PC-3 (cell line): ENCODE measurements around the gene TARP.
A peak's percentile ranks its signal among the peaks of the same experiment; 100 is the strongest.

Experiments
- ATAC-seq: fragments of 200-7000 bp; cut with Tn5 transposase; 2 replicates; pipeline ENCODE4 v1.9.1; 2020; ENCODE audit warnings: mild to moderate bottlenecking, moderate library complexity
- BruUV-seq: library from RNA; stranded (reverse); fragments of 400-500 nt; replicated peaks from 2 replicates; lab custom pipeline; 2021; lab: Mats Ljungman, UMichigan
- CTCF ChIA-PET: fragments of 300-600 bp; sonication (Branson Sonifier 250); formaldehyde crosslinking; loops from one replicate; lab custom pipeline; 2022; ENCODE audit warnings: antibody characterized with exemption; lab: Charles Lee
- POLR2A ChIA-PET: fragments of 300-600 bp; sonication (Branson Sonifier 250); formaldehyde crosslinking; loops from one replicate; lab custom pipeline; 2022; ENCODE audit warnings: antibody characterized with exemption; ENCODE audit not compliant: unreplicated experiment; lab: Charles Lee
- DNase-seq: peaks from one replicate; pipeline ENCODE4 v3.0.0-alpha.2; 2015
- H2AFZ ChIP-seq: fragments of 300-600 bp; sonication (generic); 2 replicates; pipeline ENCODE4 v1.6.0; 2016; ENCODE audit warnings: antibody characterized with exemption, low read length
- H3F3A ChIP-seq: fragments of 300-600 bp; sonication (generic); one replicate; pipeline ENCODE4 v1.6.0; 2017; ENCODE audit warnings: antibody characterized with exemption, low read length, control low read depth, mild to moderate bottlenecking; ENCODE audit not compliant: unreplicated experiment
- H3K27ac ChIP-seq: fragments of 300-600 bp; sonication (generic); 2 replicates; pipeline ENCODE4 v1.5.1; 2016; ENCODE audit warnings: mild to moderate bottlenecking, low read length
- H3K27me3 ChIP-seq: fragments of 300-600 bp; sonication (generic); 2 replicates; pipeline ENCODE4 v1.6.1; 2016; ENCODE audit warnings: low read length, mixed read lengths
- H3K36me3 ChIP-seq: fragments of 300-600 bp; sonication (generic); 2 replicates; pipeline ENCODE4 v1.6.1; 2016; ENCODE audit warnings: low read depth, mixed run types, low read length, mixed read lengths
- H3K4me1 ChIP-seq: fragments of 300-600 bp; sonication (generic); 2 replicates; pipeline ENCODE4 v1.5.1; 2016; ENCODE audit warnings: low read length; ENCODE audit not compliant: insufficient read depth
- H3K4me2 ChIP-seq: fragments of 300-600 bp; sonication (generic); 2 replicates; pipeline ENCODE4 v1.6.0; 2016; ENCODE audit warnings: low read length
- H3K4me3 ChIP-seq: fragments of 300-600 bp; sonication (generic); 2 replicates; pipeline ENCODE4 v1.5.1; 2016; ENCODE audit warnings: mild to moderate bottlenecking, low read length, mixed read lengths
- H3K79me2 ChIP-seq: fragments of 300-600 bp; sonication (generic); 2 replicates; pipeline ENCODE4 v1.6.1; 2017; ENCODE audit warnings: low read length, mixed read lengths
- H3K9ac ChIP-seq: fragments of 300-600 bp; sonication (generic); 2 replicates; pipeline ENCODE4 v1.6.0; 2016; ENCODE audit warnings: mild to moderate bottlenecking, low read length
- H3K9me2 ChIP-seq: fragments of 300-600 bp; sonication (generic); replicated peaks from 2 replicates; pipeline ENCODE4 v1.6.1; 2016; ENCODE audit warnings: mixed run types, low read length, mixed read lengths
- H3K9me3 ChIP-seq: fragments of 300-600 bp; sonication (generic); 2 replicates; pipeline ENCODE4 v1.6.1; 2016; ENCODE audit warnings: low read length, mixed read lengths
- H4K20me1 ChIP-seq: fragments of 300-600 bp; sonication (generic); 2 replicates; pipeline ENCODE4 v1.6.1; 2016; ENCODE audit warnings: low read length, mixed read lengths
- CTCF ChIP-seq: fragments of 300-600 bp; sonication (generic); conservative IDR thresholded peaks from 2 replicates; pipeline ENCODE4 v1.5.1; 2017; ENCODE audit warnings: antibody characterized with exemption, low read depth, mild to moderate bottlenecking, low read length
- EZH2 ChIP-seq: fragments of 300-600 bp; sonication (generic); IDR thresholded peaks from one replicate; pipeline ENCODE4 v1.6.1; 2017; ENCODE audit warnings: antibody characterized with exemption, mild to moderate bottlenecking, low read length; ENCODE audit not compliant: unreplicated experiment
- EZH2phosphoT487 ChIP-seq: fragments of 300-600 bp; sonication (generic); IDR thresholded peaks from 2 replicates; pipeline ENCODE4 v1.6.1; 2018; ENCODE audit warnings: mild to moderate bottlenecking, antibody characterized with exemption, low read length, borderline replicate concordance
- intact Hi-C: fragments of 100-400 bp; cut with micrococcal nuclease; formaldehyde crosslinking; loops from 2 replicates; pipeline ENCODE4 v1.9.0; 2023

The TARP gene

GRCh38 chr7:38224392-38224791 is 49.0 kb downstream of the TARP start:
- no peaks in the 10 kb centered on the region for H3K79me2 ChIP-seq
- H3K4me3 ChIP-seq, result no peak overlapping the region
- no peak overlapping the region for H3K9ac ChIP-seq
- ChIA-PET POLR2A (no interaction called here), CTCF (no interaction called here)
- intact Hi-C loops, result loop anchor here (5.0 kb wide), 1 partner anchor 47 kb away; the partner anchor contains the start of gene STARD3NL
- no peak for ATAC-seq
- no peak overlapping the region for H3K27ac ChIP-seq
- no peaks in the 10 kb centered on the region for H3K9me2 ChIP-seq
- H3F3A ChIP-seq, result no peaks in the 10 kb centered on the region
- no peaks in the 10 kb centered on the region for H3K9me3 ChIP-seq
- no peak overlapping the region for H3K4me2 ChIP-seq
- no peak for DNase-seq
- TF ChIP-seq EZH2phosphoT487 (no peak), EZH2 (no peak), CTCF (no peak)
- no peak overlapping the region for H2AFZ ChIP-seq
- BruUV-seq, result no TSS peak
- no peaks in the 10 kb centered on the region for H3K27me3 ChIP-seq
- H3K36me3 ChIP-seq, result no peaks in the 10 kb centered on the region; the same call in 1 of the 2 replicates
- no peaks in the 10 kb centered on the region for H3K4me1 ChIP-seq
- H4K20me1 ChIP-seq, result no peaks in the 10 kb centered on the region

GRCh38 chr7:38223306-38223705 is 50.1 kb downstream of the TARP start:
- Histone ChIP-seq H3F3A (no peaks in the 10 kb centered on the region), H3K27ac (no peak overlapping the region), H3K4me1 (no peaks in the 10 kb centered on the region), H3K9me3 (no peaks in the 10 kb centered on the region), H3K27me3 (no peaks in the 10 kb centered on the region), H3K4me3 (no peak overlapping the region), H3K36me3 (no peaks in the 10 kb centered on the region), H2AFZ (no peak overlapping the region), H3K79me2 (no peaks in the 10 kb centered on the region), H3K9me2 (no peaks in the 10 kb centered on the region), H3K4me2 (no peak overlapping the region), H4K20me1 (no peaks in the 10 kb centered on the region), H3K9ac (no peak overlapping the region)
- intact Hi-C loops, result loop anchor here (5.0 kb wide), 1 partner anchor 46 kb away; the partner anchor contains the start of gene STARD3NL
- ChIA-PET CTCF (interaction anchor here (0.8 kb wide), 1 partner anchor 322 kb away, joined by 4 read pairs; no protein-coding TSS in a partner anchor), POLR2A (no interaction called here)
- TF ChIP-seq CTCF, result no peak
- no peak for TF ChIP-seq EZH2
- TF ChIP-seq EZH2phosphoT487, result no peak
- DNase-seq (no peak), ATAC-seq (no peak)
- BruUV-seq, result no TSS peak

GRCh38 chr7:38222481-38223096 is 50.8 kb downstream of the TARP start:
- H3K36me3 ChIP-seq, result no peaks in the 10 kb centered on the region
- no peaks in the 10 kb centered on the region for H3K9me2 ChIP-seq
- TF ChIP-seq CTCF (peak; percentile 89), EZH2phosphoT487 (no peak), EZH2 (no peak)
- BruUV-seq, result no TSS peak
- ATAC-seq, result peak; percentile 79
- no peaks in the 10 kb centered on the region for H4K20me1 ChIP-seq
- H3K79me2 ChIP-seq, result no peaks in the 10 kb centered on the region
- H3K4me3 ChIP-seq, result no peak overlapping the region
- no peak overlapping the region for H3K9ac ChIP-seq
- H3K4me1 ChIP-seq, result no peaks in the 10 kb centered on the region
- no peak overlapping the region for H3K27ac ChIP-seq
- intact Hi-C loops, result loop anchor here (1.0 to 5.0 kb wide), 4 partner anchors 45 to 321 kb away; partner anchors contain the start of gene STARD3NL
- H3K9me3 ChIP-seq, result no peaks in the 10 kb centered on the region
- H3F3A ChIP-seq, result no peaks in the 10 kb centered on the region
- no peak overlapping the region for H3K4me2 ChIP-seq
- H3K27me3 ChIP-seq, result no peaks in the 10 kb centered on the region
- POLR2A ChIA-PET, result no interaction called here
- CTCF ChIA-PET, result interaction anchor here (0.6 to 0.8 kb wide), 4 partner anchors 113 to 321 kb away, joined by 3 to 6 read pairs (median 4); no protein-coding TSS in a partner anchor
- no peak overlapping the region for H2AFZ ChIP-seq
- peak; percentile 79 for DNase-seq
